RPMI7951 (cell line): ENCODE results near the gene TEX48. TPM values are rescaled to one million over a fixed set of nuclear protein-coding genes. Genes with fewer than 3 reads are reported as not detected.
A peak's percentile ranks its signal among the peaks of the same experiment; 100 is the strongest.

Experiments
- DNase-seq: peaks from one replicate; pipeline ENCODE4 v3.0.0-alpha.2; 2012; ENCODE audit warnings: low read depth
- total RNA-seq: library from RNA; depleted of rRNA; stranded (reverse); fragments of >200 nt; shearing (Covaris generic); gene quantifications from 2 replicates; pipeline ENCODE4 v1.2.3, GENCODE V29; 2014

The TEX48 gene
- total RNA-seq, 1 experiment from 2014 or later, result not detected

DNA sequence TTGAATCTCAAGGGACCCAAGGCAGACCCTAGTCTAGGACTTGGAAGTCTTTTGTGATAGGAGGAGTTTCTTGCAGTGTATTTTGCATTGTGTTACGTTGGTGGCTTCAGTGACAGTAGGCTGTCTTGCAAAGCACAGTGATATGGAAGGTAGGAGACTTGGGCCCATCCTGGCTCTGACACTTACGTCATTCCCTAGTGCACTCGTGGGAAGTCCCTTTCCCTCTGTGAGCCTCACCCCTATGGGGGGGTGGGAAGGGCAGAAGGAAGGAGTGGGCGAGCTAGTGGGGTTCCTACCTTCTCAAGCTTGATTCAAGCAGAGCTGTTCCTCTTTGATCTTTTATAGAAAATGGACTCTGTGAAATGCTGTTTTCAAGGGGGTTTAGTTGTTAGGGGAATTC, 15.1 kb downstream of the TEX48 start:
- no peak for DNase-seq

DNA sequence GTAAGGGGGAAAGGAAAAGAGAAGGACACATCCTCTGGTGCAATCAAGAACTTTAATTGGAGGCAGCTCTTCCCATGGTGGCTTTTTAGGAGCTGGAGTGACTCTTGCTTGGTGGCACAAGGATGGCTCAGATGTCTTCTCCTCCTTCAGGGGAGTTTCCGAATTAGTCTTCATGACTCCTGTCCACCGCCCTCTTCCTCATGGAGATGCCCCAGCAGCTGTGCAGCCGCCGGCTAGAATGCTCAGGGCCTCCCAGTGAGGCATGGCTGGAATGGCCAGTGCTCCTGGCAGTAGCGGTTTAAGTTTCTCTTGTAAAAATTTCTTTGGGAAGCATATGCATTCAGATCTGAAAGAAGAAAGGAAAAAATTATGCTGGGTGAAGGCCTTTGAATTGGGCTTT, 15.6 kb downstream of the TEX48 start:
- DNase-seq, result no peak

DNA sequence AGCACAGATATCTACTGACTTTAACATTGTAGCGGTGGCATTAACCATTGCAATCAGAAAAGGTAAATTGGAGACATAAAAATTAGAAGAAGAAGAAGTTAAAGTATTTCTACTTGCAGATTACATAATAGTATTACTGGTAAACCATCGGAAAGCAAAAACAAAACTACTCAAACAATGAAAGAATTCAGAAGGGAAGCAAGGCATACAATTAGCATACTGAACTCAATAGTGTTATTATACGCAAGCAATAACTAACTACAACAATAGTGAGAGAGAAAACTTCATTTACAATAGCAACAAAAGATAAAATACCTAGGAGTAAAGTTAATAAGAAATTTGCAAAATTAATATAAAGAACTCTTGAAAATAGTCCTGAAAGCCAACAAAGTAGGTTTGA, 17.8 kb downstream of the TEX48 start:
- no peak for DNase-seq

DNA sequence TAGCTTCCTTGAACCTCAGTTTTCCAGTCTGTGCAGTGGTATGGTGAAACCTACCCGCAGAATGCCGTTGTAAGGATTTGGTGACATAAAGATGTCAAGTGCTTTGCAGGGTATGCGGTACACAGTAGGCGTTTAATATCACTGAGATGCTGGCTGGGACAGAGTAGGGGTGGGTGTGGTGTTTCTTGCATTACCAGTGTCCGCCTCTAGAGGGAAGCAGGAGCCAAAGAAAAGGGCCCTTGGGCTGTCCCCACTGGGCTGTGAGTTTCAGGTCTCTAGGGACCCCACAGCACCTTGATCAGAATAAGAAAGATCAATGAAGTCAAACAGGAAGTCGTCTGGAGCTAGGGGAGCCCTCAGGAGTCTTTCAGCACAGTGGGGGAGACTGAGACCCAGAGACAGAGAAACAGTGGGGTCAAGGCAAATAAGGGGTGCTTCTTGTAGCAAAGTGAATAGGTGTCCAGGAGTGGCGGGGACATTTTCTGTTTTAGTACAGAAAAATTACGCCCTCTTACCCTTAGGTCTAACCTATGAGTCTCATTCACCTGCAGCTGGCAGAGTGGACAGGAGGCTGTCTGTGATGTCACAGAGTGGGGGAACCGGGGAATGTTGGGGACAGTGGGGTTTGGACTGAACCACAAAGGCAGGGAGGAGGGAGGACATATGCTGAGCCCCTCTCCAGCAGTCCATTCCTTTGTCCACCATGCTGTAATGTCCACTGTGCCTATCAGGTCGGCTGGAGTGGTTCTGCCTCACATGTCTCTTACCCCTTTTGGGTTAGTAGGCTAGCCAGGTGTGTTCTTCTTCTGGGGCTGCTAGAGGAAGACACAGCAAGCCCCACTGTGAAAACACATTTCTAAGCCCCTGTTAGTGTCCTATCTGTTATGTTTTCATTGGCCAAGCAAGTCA, 19.7 kb downstream of the TEX48 start:
- DNase-seq, result peak; percentile 37

DNA sequence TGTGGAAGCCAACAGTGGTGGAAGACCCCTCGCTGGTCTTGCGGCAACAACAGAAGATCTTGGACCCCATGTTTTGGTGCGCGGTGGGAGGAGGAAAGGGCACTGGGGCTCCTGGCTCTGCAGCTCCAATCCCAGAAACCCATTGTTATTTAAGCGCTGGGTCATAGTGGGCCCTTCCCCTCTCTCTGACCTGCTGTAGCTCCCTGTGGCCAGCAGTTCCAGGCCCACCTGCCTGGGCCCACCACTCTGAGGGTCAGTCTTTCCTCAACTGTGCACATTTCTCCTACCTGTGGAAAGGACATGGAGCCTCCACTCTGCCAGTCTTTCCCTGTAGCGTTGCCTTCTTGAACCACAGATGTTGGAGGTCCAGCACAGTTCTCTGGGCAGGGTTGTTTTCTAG, 24.3 kb downstream of the TEX48 start, which contains the start of gene TEX53:
TSS of gene TEX53 (minus strand) at position 101 of the 400 bp plus-strand sequence. CDS start at position 70, 31 bp downstream.
- DNase-seq, result no peak

DNA sequence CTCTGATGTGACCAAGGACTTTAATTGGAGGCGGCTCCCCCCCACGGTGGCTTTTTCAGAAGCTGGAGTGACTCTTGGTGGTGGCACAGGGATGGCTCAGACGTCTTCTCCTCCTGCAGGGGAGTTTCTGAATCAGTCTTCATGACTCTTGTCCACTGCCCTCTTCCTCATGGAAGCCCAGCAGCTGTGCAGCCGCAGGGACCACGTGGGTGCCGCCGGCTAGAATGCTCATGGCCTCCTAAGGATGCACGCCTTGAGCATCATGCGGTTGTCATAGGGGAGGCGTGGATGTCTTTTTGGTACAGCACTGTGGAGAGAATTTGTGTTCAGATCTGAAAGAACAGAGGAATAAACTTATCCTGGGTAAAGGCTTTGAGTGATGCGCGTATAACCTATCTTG, 25.7 kb downstream of the TEX48 start:
- DNase-seq, result peak; percentile 84

DNA sequence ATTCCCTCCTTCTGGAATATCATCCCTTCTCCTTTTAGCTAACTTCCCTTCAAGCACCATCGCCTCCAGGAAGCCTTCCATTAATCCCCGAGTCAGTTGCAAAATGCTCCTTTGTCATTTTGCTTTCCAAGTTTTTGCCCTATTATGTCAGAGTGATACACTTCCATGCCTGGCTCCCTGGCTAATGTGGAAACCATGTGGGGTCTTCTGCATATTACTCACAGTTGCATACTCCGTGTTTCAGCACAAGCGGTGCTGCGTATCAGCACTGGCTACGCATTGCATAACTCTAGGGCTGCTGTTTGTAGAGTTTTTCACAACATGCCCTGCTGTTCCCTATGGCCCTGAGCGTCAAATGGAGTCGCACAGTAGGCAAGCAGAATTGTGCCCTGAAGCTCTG, 26.3 kb downstream of the TEX48 start:
- DNase-seq, result peak; percentile 45

DNA sequence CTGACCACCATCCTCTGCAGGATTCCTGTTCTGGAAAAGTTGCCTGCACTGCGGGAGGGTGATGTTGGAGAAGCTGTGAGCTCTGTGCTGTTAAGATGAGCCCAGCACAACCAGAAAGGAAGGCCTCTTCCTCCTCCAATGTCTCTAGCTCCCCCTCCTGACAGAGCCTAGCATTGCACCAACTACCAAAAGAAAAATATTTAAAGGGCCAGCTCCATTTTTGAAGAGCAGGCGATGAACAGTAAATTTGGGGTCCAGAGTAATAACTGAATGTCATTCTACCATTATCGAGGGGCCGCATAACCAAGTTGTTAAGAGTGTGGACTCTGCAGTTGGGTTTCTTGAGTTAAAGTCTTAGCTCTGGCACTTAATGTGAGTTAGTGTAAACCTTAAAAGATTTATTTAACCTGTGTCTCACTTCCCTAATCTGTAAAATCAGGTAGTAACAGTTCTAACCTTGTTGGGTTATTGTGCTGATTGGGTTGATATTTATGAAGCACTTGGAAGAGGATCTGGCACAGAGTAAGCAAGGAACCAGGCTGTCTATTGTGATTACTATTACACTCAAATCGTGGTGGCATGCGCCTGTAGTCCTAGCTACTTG, 28.3 kb downstream of the TEX48 start:
- peak; percentile 67 for DNase-seq

DNA sequence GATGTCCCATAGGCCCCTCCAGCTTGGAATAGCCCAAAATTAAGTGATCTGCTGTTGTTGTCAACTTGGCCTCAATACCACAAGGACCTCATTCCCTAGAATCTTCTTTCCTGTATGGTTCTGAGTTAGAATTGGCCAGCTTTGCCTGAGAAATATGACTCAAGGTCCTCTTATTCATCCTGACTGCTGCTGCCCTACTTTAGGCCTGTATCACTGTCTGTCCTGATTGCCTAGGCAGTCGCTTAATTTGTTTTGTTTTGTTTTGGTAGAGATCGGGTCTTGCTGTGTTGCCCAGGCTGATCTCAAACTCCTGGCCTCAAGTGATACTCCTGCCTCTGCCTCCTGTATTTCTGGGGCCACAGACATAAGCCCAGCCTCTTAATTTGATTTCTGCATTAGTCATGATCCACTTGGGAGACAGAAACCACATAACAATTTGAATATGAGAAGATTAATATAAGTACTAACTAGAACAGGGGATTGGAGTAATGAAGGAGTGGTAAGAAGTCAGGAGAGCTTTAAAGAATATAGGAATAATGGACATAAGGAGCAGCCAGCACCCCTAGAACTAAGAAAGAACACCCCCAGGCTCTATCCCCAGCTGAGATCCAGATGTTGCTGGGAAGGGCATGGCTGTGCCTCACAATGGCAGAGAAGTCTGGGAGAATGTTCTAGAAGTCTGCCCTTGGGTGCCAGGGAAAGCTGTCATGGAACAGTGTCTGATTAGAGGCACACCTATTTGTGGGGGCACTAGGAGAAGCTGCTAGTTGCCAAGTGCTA, 29.0 kb downstream of the TEX48 start:
- DNase-seq, result peak; percentile 32

DNA sequence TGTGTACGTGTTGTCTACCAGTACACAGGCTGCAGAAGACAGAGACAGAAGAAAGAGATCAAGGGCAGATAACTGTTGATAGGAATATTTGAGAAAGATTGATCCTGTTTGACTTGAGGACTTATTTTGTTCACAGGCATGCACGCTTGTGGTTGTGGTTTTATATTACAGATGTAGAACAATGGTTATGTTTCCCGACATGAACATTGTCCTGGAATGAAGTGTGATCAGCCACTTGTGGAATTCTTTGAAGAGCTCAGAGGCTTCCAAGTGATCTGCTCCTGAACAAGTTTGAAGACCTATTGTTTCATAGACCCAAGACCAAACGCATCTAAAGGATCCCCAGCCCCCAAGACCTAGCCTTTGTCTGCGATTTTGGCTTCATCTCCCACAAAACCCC, 38.1 kb downstream of the TEX48 start:
- no peak for DNase-seq

DNA sequence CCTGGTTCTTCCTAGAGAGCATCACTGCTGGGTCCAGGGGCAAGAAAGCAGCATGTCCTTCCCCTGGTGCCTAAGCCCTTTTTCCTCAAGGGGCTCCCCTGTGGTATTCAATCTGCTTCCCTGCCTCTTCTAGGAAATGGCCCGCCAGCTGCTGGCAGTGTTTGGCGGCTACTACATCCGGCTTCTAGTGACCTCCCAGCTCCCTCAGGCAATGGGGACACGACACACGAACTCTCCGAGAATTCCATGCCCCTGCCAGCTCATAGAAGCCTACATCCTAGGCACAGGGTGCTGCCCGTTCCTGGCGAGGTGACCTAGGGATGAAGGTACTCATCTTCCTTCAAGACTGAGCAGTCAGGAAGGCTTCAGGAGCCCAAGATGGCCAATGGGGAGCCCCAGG, 39.0 kb downstream of the TEX48 start:
- no peak for DNase-seq

DNA sequence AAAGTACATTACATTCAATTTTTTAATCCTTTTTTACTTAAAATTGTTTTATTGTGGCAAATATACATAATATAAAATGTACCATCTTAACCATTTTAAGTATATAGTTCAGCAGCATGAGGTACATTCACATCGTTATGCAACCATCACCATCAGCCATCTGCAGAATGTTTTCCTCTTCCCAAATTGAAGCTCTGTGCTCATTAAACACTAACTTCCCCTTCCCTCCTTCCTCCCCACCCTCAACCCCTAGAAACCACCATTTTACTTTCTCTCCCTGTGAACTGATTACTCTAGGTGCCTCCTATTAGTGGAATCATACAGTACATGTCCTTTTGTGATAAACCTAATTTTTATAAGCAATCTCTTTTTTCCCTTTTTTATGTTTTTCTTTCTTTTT, 40.0 kb downstream of the TEX48 start:
- DNase-seq, result no peak

DNA sequence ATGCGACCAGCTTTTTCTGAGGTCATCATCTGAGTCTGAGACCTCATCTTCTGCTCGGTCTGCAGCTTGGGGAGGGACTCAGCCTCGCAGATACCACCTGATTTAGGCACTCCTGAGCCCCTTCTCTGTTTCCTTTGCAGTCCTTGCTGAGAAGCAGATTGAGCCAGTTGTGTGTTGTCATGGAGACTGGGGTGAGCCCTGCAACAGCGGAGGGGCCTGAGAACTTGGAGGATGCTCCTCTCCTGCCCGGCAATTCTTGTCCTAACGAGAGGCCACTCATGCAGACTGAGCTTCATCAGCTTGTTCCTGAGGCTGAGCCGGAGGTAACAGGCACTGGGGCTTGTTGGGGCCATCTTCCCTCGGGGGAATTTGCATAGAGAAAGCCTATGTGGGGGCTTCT, 43.6 kb downstream of the TEX48 start:
- no peak for DNase-seq

DNA sequence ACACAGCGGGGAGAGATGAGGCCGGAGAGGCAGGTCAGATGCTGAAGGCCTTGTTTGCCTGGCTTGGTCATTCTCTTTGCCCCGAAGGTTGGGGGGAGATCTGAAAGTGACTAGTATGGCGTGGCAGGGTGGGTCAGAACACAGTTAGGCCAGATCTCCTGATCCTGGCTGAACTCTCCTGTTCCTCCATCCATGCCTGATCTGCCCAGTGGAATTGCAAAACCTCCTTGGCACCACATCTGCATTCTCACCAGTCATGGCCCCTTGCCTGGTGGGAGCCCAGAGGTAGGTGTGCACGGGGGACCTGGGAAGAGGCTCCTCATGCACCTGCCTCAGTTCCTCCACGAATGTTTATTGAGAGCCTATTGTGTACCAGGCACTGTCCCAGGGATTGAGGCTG, 47.6 kb downstream of the TEX48 start:
- DNase-seq, result no peak

DNA sequence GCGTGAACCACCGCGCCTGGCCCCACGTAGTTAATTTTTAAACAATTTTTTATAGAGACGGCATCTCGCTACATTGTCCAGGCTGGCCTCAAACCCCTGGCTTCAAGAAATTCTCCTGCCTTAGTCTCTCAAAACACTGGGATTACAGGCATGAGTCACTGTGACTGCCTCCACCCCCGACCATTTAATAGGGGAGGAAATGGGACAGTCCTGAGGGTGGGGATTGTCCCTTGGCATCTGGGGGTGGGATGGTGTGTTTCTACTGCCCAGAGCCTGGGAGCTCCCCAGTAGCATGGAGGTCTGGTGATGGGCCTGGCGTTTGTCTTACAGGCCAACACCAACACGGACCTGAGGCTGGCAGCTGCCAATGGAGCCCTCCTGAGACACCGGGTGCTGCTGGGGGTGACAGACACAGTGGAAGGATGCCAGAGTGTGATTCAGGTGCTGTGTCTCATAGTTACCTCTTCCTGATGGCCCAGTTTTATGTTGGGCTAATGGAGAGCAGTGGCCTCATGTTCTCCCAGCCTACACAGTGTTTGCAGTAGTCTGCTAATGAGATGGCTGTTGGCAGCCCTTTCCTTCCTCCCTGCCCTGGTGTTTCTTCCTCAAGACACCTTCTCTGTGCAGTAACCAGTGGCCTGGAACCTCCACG, 48.4 kb downstream of the TEX48 start:
- DNase-seq, result no peak

DNA sequence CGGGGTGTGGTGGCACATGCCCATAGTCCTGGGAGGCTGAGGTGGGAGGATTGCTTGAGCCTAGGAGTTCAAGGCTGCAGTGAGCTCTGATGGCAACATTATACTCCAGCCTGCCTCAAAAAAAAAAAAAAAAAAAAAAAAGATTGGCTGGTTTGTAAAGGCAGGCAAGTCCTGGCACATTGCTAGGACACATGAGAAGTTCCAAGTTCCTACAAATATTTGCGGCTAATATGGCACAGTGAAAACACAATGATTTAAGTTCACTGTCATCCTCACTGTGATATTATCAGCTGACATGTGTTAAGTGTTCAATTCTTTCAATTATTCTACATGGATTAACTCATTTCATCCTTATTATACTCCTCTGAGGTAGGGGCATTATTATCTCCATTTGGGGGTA, 50.8 kb downstream of the TEX48 start:
- DNase-seq, result no peak

DNA sequence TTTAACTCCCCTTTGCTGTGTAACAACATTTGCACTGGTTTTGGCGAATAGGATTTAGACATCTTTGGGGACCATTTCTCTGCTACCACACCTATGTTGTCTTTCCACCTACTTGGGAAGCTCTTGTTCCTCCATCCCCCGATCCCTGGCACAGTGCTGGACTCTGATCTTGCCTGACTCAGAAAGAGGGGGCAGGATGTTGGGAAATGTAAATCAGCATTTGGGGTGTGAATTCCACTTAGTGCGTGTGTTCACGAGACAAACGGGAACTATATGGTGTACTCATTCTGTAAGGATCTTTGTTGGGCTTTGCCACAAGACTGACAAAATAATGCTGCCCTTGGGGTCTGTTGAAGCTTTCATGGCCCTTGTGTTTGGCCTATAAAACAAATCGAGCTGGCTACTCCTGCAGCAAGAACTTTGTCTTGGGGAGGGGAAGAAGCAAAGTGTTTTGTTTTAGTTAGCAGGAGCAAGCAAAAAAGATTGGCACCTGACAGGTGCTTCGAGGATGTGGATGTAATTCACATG, 52.4 kb downstream of the TEX48 start:
- DNase-seq, result no peak

DNA sequence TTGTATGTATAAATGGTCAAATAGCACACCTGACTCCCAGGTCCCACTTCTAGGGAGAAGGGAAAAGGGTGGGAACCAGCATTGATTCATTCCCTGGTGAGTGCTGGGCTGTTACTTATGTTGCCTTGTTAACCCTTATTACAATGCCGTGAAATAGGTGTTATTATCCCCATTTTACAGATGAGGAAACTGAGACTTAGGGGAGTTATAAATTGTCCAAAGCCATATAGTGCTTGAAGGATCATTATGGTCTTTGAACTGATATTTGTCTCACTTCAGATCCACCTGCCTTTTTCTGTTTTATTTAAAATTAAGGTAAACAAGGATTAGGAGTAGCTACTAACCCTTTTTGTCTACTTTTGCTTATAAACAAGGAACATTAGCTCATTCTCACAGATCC, 54.4 kb downstream of the TEX48 start:
- no peak for DNase-seq

DNA sequence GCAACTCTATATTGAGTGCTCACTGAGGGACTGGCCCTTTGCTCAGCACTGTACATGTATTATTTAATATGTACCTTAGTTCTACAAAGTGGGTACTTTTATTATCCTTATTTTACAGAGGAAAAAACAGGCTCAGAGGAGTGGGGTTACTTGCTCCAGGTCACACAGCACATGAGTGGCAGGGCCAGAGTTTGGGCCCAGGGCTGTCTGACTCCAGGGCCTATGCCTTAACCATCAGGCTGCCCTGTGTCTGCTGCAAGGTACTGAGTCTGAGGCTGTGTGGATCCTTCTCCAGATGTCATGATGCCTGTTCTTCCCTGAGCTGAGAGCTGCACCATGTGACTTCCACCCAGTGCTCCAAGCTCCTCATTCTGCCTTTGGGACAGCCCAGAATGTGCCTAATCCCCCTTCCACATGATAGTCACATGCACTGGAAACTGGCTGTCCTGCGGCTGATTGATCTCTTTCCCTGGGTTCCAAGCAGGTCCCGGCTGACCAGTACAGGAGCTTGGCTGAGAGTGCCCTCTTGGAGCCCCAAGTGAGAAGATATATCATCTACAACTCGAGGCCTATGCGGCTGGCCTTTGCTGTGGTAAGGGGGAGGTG, 55.5 kb downstream of the TEX48 start:
- DNase-seq, result no peak

DNA sequence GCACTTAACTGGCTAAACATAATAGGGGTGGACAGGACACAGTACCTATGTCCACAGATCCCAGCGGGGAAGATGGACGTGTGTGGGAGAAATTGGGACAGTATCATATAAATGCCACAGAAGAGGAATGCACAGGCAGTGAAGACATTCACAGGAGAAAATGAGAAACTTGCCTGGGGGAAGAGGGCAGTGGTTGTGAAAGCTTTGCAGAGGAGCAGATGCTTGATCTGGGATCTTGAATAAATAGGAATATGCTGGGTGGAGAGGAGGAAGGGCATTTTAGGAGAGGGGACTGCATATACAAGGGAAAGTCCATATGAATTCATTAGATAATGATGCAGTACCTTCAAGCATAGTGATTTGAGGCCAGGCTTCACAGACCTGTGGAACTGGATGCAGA, 57.3 kb downstream of the TEX48 start:
- no peak for DNase-seq

DNA sequence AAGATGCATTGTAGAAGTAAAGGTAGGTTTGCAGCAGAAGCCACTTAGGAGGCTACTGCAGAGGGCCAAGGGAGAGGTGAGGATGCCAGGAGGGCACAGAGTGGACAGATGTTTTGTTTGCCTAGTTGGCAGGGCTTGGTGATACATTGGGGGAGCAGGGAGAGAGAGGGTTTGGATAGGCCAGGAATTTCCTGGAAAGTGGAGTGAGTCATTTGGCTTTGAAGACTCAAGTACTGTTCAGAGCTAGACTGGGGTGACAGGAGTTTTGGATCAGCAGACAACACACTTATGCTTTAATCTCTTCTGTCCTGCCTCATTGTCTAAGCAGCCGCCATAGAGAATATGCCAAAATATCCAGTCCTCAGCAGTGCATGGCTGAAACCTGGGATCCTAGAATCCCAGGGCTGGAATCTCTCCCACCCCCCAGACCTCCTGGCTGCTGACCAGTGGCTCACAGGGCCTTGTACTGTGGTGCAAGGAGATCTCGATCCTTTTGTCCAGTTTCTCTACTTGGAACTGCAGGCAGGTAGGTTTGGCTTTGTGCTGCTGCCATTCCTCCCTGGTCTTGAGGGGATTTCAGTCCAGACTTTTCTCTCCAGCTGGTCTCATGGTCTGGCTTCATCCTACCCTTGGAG, 59.9 kb downstream of the TEX48 start:
- peak; percentile 76 for DNase-seq
